Measurements from ENCODE around the gene EGLN2.
A peak's percentile ranks its signal among the peaks of the same experiment; 100 is the strongest.

Gene EGLN2

DNA sequence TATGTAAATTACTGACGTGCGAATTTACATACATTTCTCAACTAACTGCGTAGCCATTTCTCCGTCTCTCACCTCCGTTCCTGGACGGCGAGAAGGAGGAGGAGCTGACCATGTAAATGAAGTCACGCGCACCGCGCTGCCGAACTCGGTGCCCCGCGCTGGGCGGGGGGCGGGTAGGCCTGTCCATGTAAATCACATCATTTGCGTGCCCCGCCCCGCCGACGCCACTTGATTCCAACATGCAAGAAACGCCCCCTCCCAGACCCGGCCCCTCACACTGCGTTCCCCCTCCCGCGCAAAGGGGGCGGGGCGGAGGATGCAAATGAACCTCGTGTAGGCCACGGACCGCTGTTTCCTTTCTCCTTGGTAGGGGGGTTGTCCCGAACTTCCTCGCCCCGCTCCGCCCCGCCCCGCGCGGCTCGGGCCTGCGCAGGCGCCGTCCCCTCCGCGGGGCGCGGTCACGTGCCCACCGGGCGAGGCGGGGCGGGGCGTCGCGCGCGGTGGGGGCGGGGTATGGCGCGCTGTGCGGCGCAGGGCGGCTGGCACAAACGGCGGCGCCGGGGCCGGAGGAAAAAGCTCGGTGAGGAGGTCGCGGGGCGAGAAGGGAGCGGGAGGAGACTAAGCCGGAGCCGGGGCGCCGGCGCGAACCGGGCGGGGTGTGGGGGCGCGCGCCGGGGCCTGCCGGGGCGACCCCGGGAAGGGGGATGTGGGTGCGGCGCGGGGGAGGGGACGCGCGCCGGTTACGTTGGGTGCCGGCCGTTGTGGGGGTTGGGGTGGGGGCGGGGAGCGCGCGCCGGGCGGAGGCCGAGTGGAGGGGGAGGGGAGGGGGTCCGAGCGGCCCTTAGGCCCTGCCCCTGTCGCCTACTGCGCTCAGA is at the start of gene EGLN2:
Gene EGLN2, plus strand, starts transcription at position 509 of the 875 bp plus-strand sequence. CDS start 1,382 bp downstream, outside the sequence.
- no peaks in the 10 kb centered on the region for H3K9me3 Mint-ChIP-seq
- peak within 1 kb of the TSS; percentile 98 to 99 (median 99) for H3K4me3 Mint-ChIP-seq
- TF ChIP-seq, protein P1, sequence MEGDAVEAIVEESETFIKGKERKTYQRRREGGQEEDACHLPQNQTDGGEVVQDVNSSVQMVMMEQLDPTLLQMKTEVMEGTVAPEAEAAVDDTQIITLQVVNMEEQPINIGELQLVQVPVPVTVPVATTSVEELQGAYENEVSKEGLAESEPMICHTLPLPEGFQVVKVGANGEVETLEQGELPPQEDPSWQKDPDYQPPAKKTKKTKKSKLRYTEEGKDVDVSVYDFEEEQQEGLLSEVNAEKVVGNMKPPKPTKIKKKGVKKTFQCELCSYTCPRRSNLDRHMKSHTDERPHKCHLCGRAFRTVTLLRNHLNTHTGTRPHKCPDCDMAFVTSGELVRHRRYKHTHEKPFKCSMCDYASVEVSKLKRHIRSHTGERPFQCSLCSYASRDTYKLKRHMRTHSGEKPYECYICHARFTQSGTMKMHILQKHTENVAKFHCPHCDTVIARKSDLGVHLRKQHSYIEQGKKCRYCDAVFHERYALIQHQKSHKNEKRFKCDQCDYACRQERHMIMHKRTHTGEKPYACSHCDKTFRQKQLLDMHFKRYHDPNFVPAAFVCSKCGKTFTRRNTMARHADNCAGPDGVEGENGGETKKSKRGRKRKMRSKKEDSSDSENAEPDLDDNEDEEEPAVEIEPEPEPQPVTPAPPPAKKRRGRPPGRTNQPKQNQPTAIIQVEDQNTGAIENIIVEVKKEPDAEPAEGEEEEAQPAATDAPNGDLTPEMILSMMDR (IDR thresholded peaks at IDR 0.05; ENCODE audit: unreplicated experiment in 3 of 3) = peak in 1 of 3 experiments; percentile 5
- H3K4me1 Mint-ChIP-seq = peaks cover 33% of the 10 kb centered on the region
- H3K36me3 Mint-ChIP-seq (ENCODE audit: low read depth) = peaks cover 17% of the 10 kb centered on the region
- peak within 1 kb of the TSS; percentile 99 for H3K27ac Mint-ChIP-seq
- H3K27me3 Mint-ChIP-seq (ENCODE audit: low read depth) = no peaks in the 10 kb centered on the region

DNA sequence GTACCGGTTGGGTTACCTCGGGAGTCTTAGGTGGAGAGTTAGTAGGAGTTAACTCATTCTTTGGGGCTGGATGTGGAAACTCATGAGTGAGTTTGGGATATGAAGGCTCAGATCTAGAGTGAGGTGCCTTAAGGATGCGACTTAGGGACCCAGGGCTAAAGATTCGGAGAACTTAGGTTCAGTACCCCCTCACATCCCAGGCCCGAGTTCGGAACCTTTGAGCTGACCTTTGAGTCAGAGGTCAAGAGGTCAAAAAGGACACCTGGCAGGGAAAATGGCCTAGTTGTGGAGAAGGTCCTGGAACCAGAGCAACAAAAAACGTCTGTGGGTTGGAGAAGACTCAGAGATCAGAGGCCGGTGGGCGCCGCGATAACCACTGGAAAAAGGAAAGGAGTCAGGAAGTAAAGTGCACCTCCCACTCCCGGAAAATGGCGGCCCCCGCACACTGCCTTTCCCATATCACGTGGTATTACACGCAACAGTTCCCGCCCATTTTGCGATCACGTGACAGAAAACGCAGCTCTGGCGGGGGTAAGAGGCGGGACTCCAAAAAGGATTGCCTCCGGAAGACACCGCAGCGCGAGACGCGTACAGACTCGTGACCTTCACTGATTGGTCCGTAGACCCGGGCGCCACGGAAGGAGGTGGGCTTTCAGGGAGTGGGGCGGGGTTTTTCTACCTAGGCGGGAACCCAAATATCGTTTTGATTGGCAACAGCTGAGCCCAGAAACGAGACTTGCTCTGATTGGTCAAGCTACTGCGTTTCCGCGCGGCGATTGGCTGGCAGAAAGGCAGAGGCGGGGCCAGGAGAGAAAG is 48.7 kb upstream of the EGLN2 start, which contains the start of gene ACTMAP:
Gene ACTMAP, minus strand, starts transcription at position 420 of the 816 bp plus-strand sequence. CDS start 674 bp downstream, outside the sequence.
- Mint-ChIP-seq H3K4me1 (peaks cover 31% of the 10 kb centered on the region), H3K9me3 (no peaks in the 10 kb centered on the region), H3K36me3 (ENCODE audit: low read depth) (peaks cover 14% of the 10 kb centered on the region), H3K27me3 (ENCODE audit: low read depth) (no peaks in the 10 kb centered on the region), H3K27ac (peak within 1 kb of the TSS; percentile 90 to 98 (median 97)), H3K4me3 (peak within 1 kb of the TSS; percentile 95 to 99 (median 95))
- TF ChIP-seq, protein P1 (IDR thresholded peaks at IDR 0.05; ENCODE audit: unreplicated experiment in 3 of 3) = no peak

GRCh38 chr19:40750874-40751537 is 48.0 kb upstream of the EGLN2 start, which contains the start of gene SNRPA:
TSS of gene SNRPA (plus strand) at chr19:40751203. CDS start at chr19:40751409, 206 bp downstream.
- Mint-ChIP-seq H3K4me3 (peak within 1 kb of the TSS; percentile 95 to 99 (median 95)), H3K9me3 (no peaks in the 10 kb centered on the region), H3K27me3 (ENCODE audit: low read depth) (no peaks in the 10 kb centered on the region), H3K4me1 (peaks cover 31% of the 10 kb centered on the region), H3K27ac (peak within 1 kb of the TSS; percentile 90 to 98 (median 97)), H3K36me3 (ENCODE audit: low read depth) (peaks cover 19% of the 10 kb centered on the region)
- TF ChIP-seq, protein P1 (IDR thresholded peaks at IDR 0.05; ENCODE audit: unreplicated experiment in 3 of 3) = no peak

GRCh38 chr19:40752257-40752781 is 46.7 kb upstream of the EGLN2 start:
- Mint-ChIP-seq H3K36me3 (ENCODE audit: low read depth) (peaks cover 29% of the 10 kb centered on the region), H3K27me3 (ENCODE audit: low read depth) (no peaks in the 10 kb centered on the region), H3K4me3 (peak overlapping the region; percentile 95 to 99 (median 95)), H3K4me1 (peaks cover 31% of the 10 kb centered on the region), H3K9me3 (no peaks in the 10 kb centered on the region), H3K27ac (peak overlapping the region in 2 of 3 experiments; percentile 79 to 98)
- TF ChIP-seq, protein P1 (IDR thresholded peaks at IDR 0.05; ENCODE audit: unreplicated experiment in 3 of 3) = no peak

DNA sequence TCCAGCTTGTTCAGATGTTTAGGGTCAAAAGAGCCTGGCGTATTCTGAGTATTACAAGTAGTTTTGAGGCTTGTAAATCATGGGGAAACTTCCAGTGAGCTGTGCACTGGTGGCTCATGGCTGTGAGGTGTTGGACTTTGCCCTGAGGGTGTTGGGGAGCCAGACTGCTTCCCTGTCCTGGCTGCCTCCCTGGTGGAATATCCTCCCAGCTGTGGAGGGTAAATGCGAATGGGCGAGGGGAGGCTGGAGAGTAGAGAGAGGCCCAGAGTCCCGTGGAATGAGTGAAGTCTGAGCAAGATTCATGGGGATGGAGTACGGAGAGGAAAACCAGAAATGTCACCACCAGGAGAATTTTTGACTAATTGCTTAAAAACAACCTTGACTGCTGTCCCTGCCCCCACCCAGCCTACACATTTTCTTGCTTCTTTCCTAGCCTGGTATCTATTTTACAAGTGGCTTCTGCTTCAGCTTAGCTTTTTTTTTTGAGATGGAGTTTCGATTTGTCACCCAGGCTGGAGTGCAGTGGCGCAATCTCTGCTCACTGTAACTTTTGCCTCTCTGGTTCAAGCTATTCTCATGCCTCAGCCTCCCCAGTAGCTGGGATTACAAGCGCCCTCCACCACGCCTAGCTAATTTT is 44.3 kb upstream of the EGLN2 start:
- H3K27ac Mint-ChIP-seq = peak overlapping the region; percentile 74 to 91 (median 90)
- H3K4me1 Mint-ChIP-seq = peaks cover 23% of the 10 kb centered on the region
- peaks cover 43% of the 10 kb centered on the region for H3K36me3 Mint-ChIP-seq (ENCODE audit: low read depth)
- TF ChIP-seq, protein P1 (IDR thresholded peaks at IDR 0.05; ENCODE audit: unreplicated experiment in 3 of 3) = no peak
- H3K4me3 Mint-ChIP-seq = peak overlapping the region; percentile 40 to 68 (median 49)
- H3K9me3 Mint-ChIP-seq = no peaks in the 10 kb centered on the region
- H3K27me3 Mint-ChIP-seq (ENCODE audit: low read depth) = no peaks in the 10 kb centered on the region
